HG02642 (cell line): ENCODE data around the gene ADK.

Experiments
- ATAC-seq: cut with Tn5 transposase; IDR thresholded peaks from one replicate; pipeline ENCODE4 v1.9.1; 2021; ENCODE audit warnings: mild to moderate bottlenecking; ENCODE audit not compliant: unreplicated experiment, poor library complexity

The ADK gene

GRCh38 chr10:74400186-74400585, 249.2 kb downstream of the ADK start:
- no peak for ATAC-seq

- no peak for ATAC-seq
Observed at GRCh38 chr10:74406006-74406405, 255.0 kb downstream of the ADK start.

GRCh38 chr10:74415146-74415839, 264.3 kb downstream of the ADK start:
- no peak for ATAC-seq

GRCh38 chr10:74417397-74417796, 266.4 kb downstream of the ADK start:
- ATAC-seq: no peak

- no peak for ATAC-seq
Observed at GRCh38 chr10:74418285-74418872, 267.4 kb downstream of the ADK start.

- ATAC-seq: no peak
Observed at GRCh38 chr10:74419491-74419951, 268.5 kb downstream of the ADK start.

- ATAC-seq: no peak
Observed at GRCh38 chr10:74419958-74420375, 268.9 kb downstream of the ADK start.

- no peak for ATAC-seq
Observed at GRCh38 chr10:74424565-74424964, 273.5 kb downstream of the ADK start.

- no peak for ATAC-seq
Observed at GRCh38 chr10:74425456-74426001, 274.5 kb downstream of the ADK start.

- ATAC-seq: no peak
Observed at GRCh38 chr10:74431816-74432215, 280.8 kb downstream of the ADK start.

- no peak for ATAC-seq
Observed at GRCh38 chr10:74432841-74433594, 282.0 kb downstream of the ADK start.

- ATAC-seq: no peak
Observed at GRCh38 chr10:74433595-74433956, 282.6 kb downstream of the ADK start.

- no peak for ATAC-seq
Observed at GRCh38 chr10:74433993-74434392, 283.0 kb downstream of the ADK start.

GRCh38 chr10:74434547-74434946, 283.5 kb downstream of the ADK start:
- no peak for ATAC-seq

- no peak for ATAC-seq
Observed at GRCh38 chr10:74436523-74437170, 285.6 kb downstream of the ADK start.

GRCh38 chr10:74437822-74438221, 286.8 kb downstream of the ADK start:
- ATAC-seq: no peak

- ATAC-seq: no peak
Observed at GRCh38 chr10:74439213-74439612, 288.2 kb downstream of the ADK start.

- ATAC-seq: no peak
Observed at GRCh38 chr10:74445493-74445892, 294.5 kb downstream of the ADK start.

- no peak for ATAC-seq
Observed at GRCh38 chr10:74450602-74451001, 299.6 kb downstream of the ADK start.

- ATAC-seq: no peak
Observed at GRCh38 chr10:74451127-74451829, 300.3 kb downstream of the ADK start.
